H1 (cell line): ENCODE measurements around the gene ITGB7. TPM values are rescaled to one million over a fixed set of nuclear protein-coding genes. Genes with fewer than 3 reads are reported as not detected.

Source experiments
- CTBP2 ChIP-seq: IDR thresholded peaks from 2 replicates; pipeline ENCODE4 v1.7.0; 2011; ENCODE audit warnings: borderline replicate concordance, mild to moderate bottlenecking, moderate library complexity, mixed read lengths, low read length; ENCODE audit not compliant: insufficient read depth, insufficient read length
- SAP30 ChIP-seq: fragments of 300-600 bp; sonication (generic); IDR thresholded peaks from 2 replicates; pipeline ENCODE4 v1.7.1; 2012; ENCODE audit warnings: low read length, moderate library complexity, mild to moderate bottlenecking, inconsistent platforms; ENCODE audit not compliant: insufficient read depth, insufficient replicate concordance
- polyA plus RNA-seq, 7 experiments: library from polyadenylated mRNA; depleted of rRNA in 3 of 7; stranded (reverse) in 5 of 7; unstranded in 2 of 7; fragments of >200 nt in 5 of 7; fragments of 200-250 nt in 2 of 7; gene quantifications; 1 replicate in 5 of 7; 2 replicates in 1 of 7; 4 replicates in 1 of 7; pipeline versions ENCODE4 v1.2.1 to v1.2.3, GENCODE V29; 2011 to 2013; ENCODE audit warnings: missing spikeins in 2 of 7, mixed read lengths in 2 of 7
- total RNA-seq: library from RNA; stranded (reverse); fragmentation: NEBNext Ultra II Directional; extraction: Animal tissue kit (Norgen Biotek cat#: 25700); gene quantifications from 2 replicates; pipeline ENCODE4 v1.2.1, GENCODE V29; 2021

The ITGB7 gene
- total and polyA plus RNA-seq, 2 of the 8 experiments (the other 6 are each of a cell fraction or from before 2014, with no cell fraction given), result 0.35 to 0.54 TPM

DNA sequence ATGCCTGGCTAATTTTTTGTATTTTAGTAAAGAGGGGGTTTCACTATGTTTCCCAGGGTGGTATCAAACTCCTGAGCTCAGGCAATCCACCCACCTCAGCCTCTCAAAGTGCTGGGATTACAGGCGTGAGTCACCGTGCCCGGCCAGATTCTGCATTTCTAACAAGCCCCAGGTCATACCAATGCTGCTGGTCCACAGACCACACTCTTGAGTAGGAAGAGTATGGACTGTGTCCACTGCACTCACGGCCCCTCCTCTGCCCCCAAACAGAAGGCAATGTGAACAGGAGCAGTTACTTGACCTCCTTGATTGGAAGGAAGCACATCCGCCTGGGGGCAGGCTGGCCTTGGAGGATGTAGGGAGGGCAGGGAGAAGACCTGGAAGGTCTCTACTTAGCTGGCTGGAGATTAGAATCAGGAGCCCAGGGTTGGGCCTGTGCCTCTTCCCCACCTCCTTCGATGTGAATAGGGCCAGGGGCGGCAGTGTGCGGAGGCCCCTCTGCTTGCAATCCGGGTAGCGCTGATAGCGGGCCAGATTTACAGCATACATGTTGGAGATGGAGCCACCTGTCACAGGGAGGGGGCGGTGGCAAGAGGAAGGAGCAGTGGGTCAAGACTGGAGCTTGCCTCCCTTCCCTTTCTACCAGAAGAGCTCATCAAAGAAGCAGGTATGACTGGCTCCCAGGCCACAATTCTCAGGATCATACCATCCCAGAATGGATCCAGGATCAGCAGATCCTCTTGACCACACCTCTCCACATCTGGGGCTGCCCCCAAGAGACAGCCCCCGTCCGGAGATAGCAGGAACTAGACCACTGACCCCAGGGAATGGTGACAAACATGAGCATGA is 36.0 kb downstream of the ITGB7 start (continued):
- no peak for TF ChIP-seq CTBP2
- no peak for TF ChIP-seq SAP30
